Activated CD4-positive, alpha-beta T cell treated with anti-CD3 and anti-CD28 coated beads, Interleukin-2, amount 50 U/mL, for 48 hours (primary cell): Measurements from ENCODE around the gene YWHAE.
A peak's percentile ranks its signal among the peaks of the same experiment; 100 is the strongest.
"Not testable (repeated sequence)": the region's sequence is repeated elsewhere in the genome, so short reads cannot be mapped to it uniquely, and the experiment has no call there.

Experiments
- DNase-seq, 2 experiments: peaks; one replicate each; pipeline ENCODE4 v3.0.0-alpha.2; 2020

Gene YWHAE

GRCh38 chr17:1324201-1324771 lies 75.7 kb downstream of the YWHAE start:
- DNase-seq, result no peak

- no peak for DNase-seq
Measured at GRCh38 chr17:1323336-1323735, 76.7 kb downstream of the YWHAE start.

- no peak for DNase-seq
Measured at GRCh38 chr17:1322480-1322879, 77.5 kb downstream of the YWHAE start.

GRCh38 chr17:1322014-1322428 lies 78.0 kb downstream of the YWHAE start:
- no peak for DNase-seq

- DNase-seq, result no peak
Measured at GRCh38 chr17:1315891-1316403, 84.1 kb downstream of the YWHAE start.

- DNase-seq, result no peak
Measured at GRCh38 chr17:1315409-1315808, 84.6 kb downstream of the YWHAE start.

- DNase-seq, result no peak
Measured at GRCh38 chr17:1313270-1314005, 86.6 kb downstream of the YWHAE start.

- DNase-seq, result no peak
Measured at GRCh38 chr17:1312261-1312870, 87.7 kb downstream of the YWHAE start.

- not testable (repeated sequence) for DNase-seq
Measured at GRCh38 chr17:1307829-1308228, 92.2 kb downstream of the YWHAE start.

GRCh38 chr17:1304962-1305563 lies 95.0 kb downstream of the YWHAE start:
- no peak for DNase-seq

GRCh38 chr17:1304522-1304921 lies 95.5 kb downstream of the YWHAE start:
- no peak for DNase-seq

GRCh38 chr17:1302761-1303160 lies 97.3 kb downstream of the YWHAE start:
- no peak for DNase-seq

GRCh38 chr17:1301546-1301945 lies 98.5 kb downstream of the YWHAE start:
- no peak for DNase-seq

GRCh38 chr17:1300371-1300905 lies 99.6 kb downstream of the YWHAE start:
- no peak for DNase-seq

- no peak for DNase-seq
Measured at GRCh38 chr17:1299552-1300370, 100.3 kb downstream of the YWHAE start.

GRCh38 chr17:1298606-1299005 lies 101.4 kb downstream of the YWHAE start:
- DNase-seq, result peak; percentile 36 to 55
